ENCODE results near the gene CMSS1.

The CMSS1 gene

GRCh38 chr3:99817437-99818240, at the start of gene CMSS1:
CMSS1 (plus strand) TSS chr3:99817862.
- no peaks in the 10 kb centered on the region for H3K36me3 Mint-ChIP-seq (ENCODE audit: low read depth)
- peaks cover 26% of the 10 kb centered on the region for H3K4me1 Mint-ChIP-seq (ENCODE audit: low read depth)
- no peaks in the 10 kb centered on the region for H3K9me3 Mint-ChIP-seq
- H3K27ac Mint-ChIP-seq, result peak within 1 kb of the TSS; percentile 89
- peak within 1 kb of the TSS; percentile 89 for H3K4me3 Mint-ChIP-seq
- no peaks in the 10 kb centered on the region for H3K27me3 Mint-ChIP-seq (ENCODE audit: low read depth)

- Mint-ChIP-seq H3K36me3 (ENCODE audit: low read depth) (no peaks in the 10 kb centered on the region), H3K4me3 (no peak overlapping the region), H3K4me1 (ENCODE audit: low read depth) (no peaks in the 10 kb centered on the region), H3K27ac (no peak overlapping the region), H3K9me3 (no peaks in the 10 kb centered on the region), H3K27me3 (ENCODE audit: low read depth) (no peaks in the 10 kb centered on the region)
These were observed 49.5 kb upstream of the CMSS1 start for GRCh38 chr3:99768126-99768525.

- no peak overlapping the region for H3K27ac Mint-ChIP-seq
- no peaks in the 10 kb centered on the region for H3K27me3 Mint-ChIP-seq (ENCODE audit: low read depth)
- H3K36me3 Mint-ChIP-seq (ENCODE audit: low read depth), result no peaks in the 10 kb centered on the region
- H3K4me1 Mint-ChIP-seq (ENCODE audit: low read depth), result no peaks in the 10 kb centered on the region
- H3K9me3 Mint-ChIP-seq, result no peaks in the 10 kb centered on the region
- H3K4me3 Mint-ChIP-seq, result no peak overlapping the region
These were observed 48.7 kb upstream of the CMSS1 start for GRCh38 chr3:99768808-99769501.

GRCh38 chr3:99772171-99772570, 45.5 kb upstream of the CMSS1 start:
- Mint-ChIP-seq H3K9me3 (no peaks in the 10 kb centered on the region), H3K4me1 (ENCODE audit: low read depth) (no peaks in the 10 kb centered on the region), H3K27ac (no peak overlapping the region), H3K36me3 (ENCODE audit: low read depth) (no peaks in the 10 kb centered on the region), H3K27me3 (ENCODE audit: low read depth) (peaks cover 2% of the 10 kb centered on the region), H3K4me3 (no peak overlapping the region)

- no peaks in the 10 kb centered on the region for H3K9me3 Mint-ChIP-seq
- H3K4me1 Mint-ChIP-seq (ENCODE audit: low read depth), result no peaks in the 10 kb centered on the region
- no peaks in the 10 kb centered on the region for H3K36me3 Mint-ChIP-seq (ENCODE audit: low read depth)
- H3K27me3 Mint-ChIP-seq (ENCODE audit: low read depth), result peaks cover 3% of the 10 kb centered on the region
- no peak overlapping the region for H3K4me3 Mint-ChIP-seq
- H3K27ac Mint-ChIP-seq, result no peak overlapping the region
These were observed 45.0 kb upstream of the CMSS1 start for GRCh38 chr3:99772671-99773070.

- peaks cover 9% of the 10 kb centered on the region for H3K27me3 Mint-ChIP-seq (ENCODE audit: low read depth)
- H3K36me3 Mint-ChIP-seq (ENCODE audit: low read depth), result no peaks in the 10 kb centered on the region
- no peaks in the 10 kb centered on the region for H3K4me1 Mint-ChIP-seq (ENCODE audit: low read depth)
- no peak overlapping the region for H3K27ac Mint-ChIP-seq
- H3K9me3 Mint-ChIP-seq, result no peaks in the 10 kb centered on the region
- no peak overlapping the region for H3K4me3 Mint-ChIP-seq
These were observed 43.2 kb upstream of the CMSS1 start for GRCh38 chr3:99774467-99774866.

GRCh38 chr3:99776516-99777209, 41.0 kb upstream of the CMSS1 start:
- no peaks in the 10 kb centered on the region for H3K36me3 Mint-ChIP-seq (ENCODE audit: low read depth)
- no peak overlapping the region for H3K27ac Mint-ChIP-seq
- no peaks in the 10 kb centered on the region for H3K9me3 Mint-ChIP-seq
- H3K4me3 Mint-ChIP-seq, result no peak overlapping the region
- H3K27me3 Mint-ChIP-seq (ENCODE audit: low read depth), result peaks cover 25% of the 10 kb centered on the region
- H3K4me1 Mint-ChIP-seq (ENCODE audit: low read depth), result no peaks in the 10 kb centered on the region

GRCh38 chr3:99777210-99777549, 40.5 kb upstream of the CMSS1 start:
- Mint-ChIP-seq H3K27me3 (ENCODE audit: low read depth) (peaks cover 27% of the 10 kb centered on the region), H3K9me3 (no peaks in the 10 kb centered on the region), H3K27ac (no peak overlapping the region), H3K4me3 (no peak overlapping the region), H3K4me1 (ENCODE audit: low read depth) (no peaks in the 10 kb centered on the region), H3K36me3 (ENCODE audit: low read depth) (no peaks in the 10 kb centered on the region)

- Mint-ChIP-seq H3K4me3 (no peak overlapping the region), H3K36me3 (ENCODE audit: low read depth) (no peaks in the 10 kb centered on the region), H3K4me1 (ENCODE audit: low read depth) (no peaks in the 10 kb centered on the region), H3K9me3 (no peaks in the 10 kb centered on the region), H3K27me3 (ENCODE audit: low read depth) (peaks cover 27% of the 10 kb centered on the region), H3K27ac (no peak overlapping the region)
These were observed 40.0 kb upstream of the CMSS1 start for GRCh38 chr3:99777708-99778107.

GRCh38 chr3:99780749-99781148, 36.9 kb upstream of the CMSS1 start:
- Mint-ChIP-seq H3K27ac (no peak overlapping the region), H3K4me3 (no peak overlapping the region), H3K4me1 (ENCODE audit: low read depth) (no peaks in the 10 kb centered on the region), H3K9me3 (no peaks in the 10 kb centered on the region), H3K36me3 (ENCODE audit: low read depth) (no peaks in the 10 kb centered on the region), H3K27me3 (ENCODE audit: low read depth) (peaks cover 33% of the 10 kb centered on the region)

- no peak overlapping the region for H3K4me3 Mint-ChIP-seq
- no peaks in the 10 kb centered on the region for H3K9me3 Mint-ChIP-seq
- H3K27me3 Mint-ChIP-seq (ENCODE audit: low read depth), result peaks cover 33% of the 10 kb centered on the region
- H3K4me1 Mint-ChIP-seq (ENCODE audit: low read depth), result no peaks in the 10 kb centered on the region
- H3K36me3 Mint-ChIP-seq (ENCODE audit: low read depth), result no peaks in the 10 kb centered on the region
- no peak overlapping the region for H3K27ac Mint-ChIP-seq
These were observed 35.9 kb upstream of the CMSS1 start for GRCh38 chr3:99781761-99782160.

GRCh38 chr3:99783011-99783573, 34.6 kb upstream of the CMSS1 start:
- H3K4me1 Mint-ChIP-seq (ENCODE audit: low read depth), result no peaks in the 10 kb centered on the region
- no peak overlapping the region for H3K27ac Mint-ChIP-seq
- no peaks in the 10 kb centered on the region for H3K9me3 Mint-ChIP-seq
- H3K27me3 Mint-ChIP-seq (ENCODE audit: low read depth), result peaks cover 32% of the 10 kb centered on the region
- H3K36me3 Mint-ChIP-seq (ENCODE audit: low read depth), result no peaks in the 10 kb centered on the region
- no peak overlapping the region for H3K4me3 Mint-ChIP-seq

- no peak overlapping the region for H3K4me3 Mint-ChIP-seq
- peaks cover 21% of the 10 kb centered on the region for H3K27me3 Mint-ChIP-seq (ENCODE audit: low read depth)
- no peak overlapping the region for H3K27ac Mint-ChIP-seq
- no peaks in the 10 kb centered on the region for H3K4me1 Mint-ChIP-seq (ENCODE audit: low read depth)
- no peaks in the 10 kb centered on the region for H3K36me3 Mint-ChIP-seq (ENCODE audit: low read depth)
- H3K9me3 Mint-ChIP-seq, result no peaks in the 10 kb centered on the region
These were observed 28.5 kb upstream of the CMSS1 start for GRCh38 chr3:99789011-99789721.

- H3K27ac Mint-ChIP-seq, result no peak overlapping the region
- peaks cover 14% of the 10 kb centered on the region for H3K27me3 Mint-ChIP-seq (ENCODE audit: low read depth)
- H3K36me3 Mint-ChIP-seq (ENCODE audit: low read depth), result no peaks in the 10 kb centered on the region
These were observed 23.2 kb upstream of the CMSS1 start for GRCh38 chr3:99794485-99794884.

More at GRCh38 chr3:99794485-99794884, 23.2 kb upstream of the CMSS1 start:
- Mint-ChIP-seq H3K4me1 (ENCODE audit: low read depth) (no peaks in the 10 kb centered on the region), H3K4me3 (no peak overlapping the region), H3K9me3 (no peaks in the 10 kb centered on the region)

All from T-helper 1 cell treated with Interleukin-12 subunit alpha and Interleukin-12 subunit beta and Interleukin-4 antibody, amounts not matched to agents 30 μg/mL and 1 μg/mL, for 36 hours (primary cell).